Sigmoid colon (tissue), 7 donors: ENCODE measurements around the gene CYP2E1. TPM values are rescaled to one million over a fixed set of nuclear protein-coding genes. Genes with fewer than 3 reads are reported as not detected.
"Not testable (repeated sequence)": the region's sequence is repeated elsewhere in the genome, so short reads cannot be mapped to it uniquely, and the experiment has no call there.

Experiments
- DNase-seq: peaks from one replicate; pipeline ENCODE4 v3.0.0-alpha.2; 2019
- H3K27ac ChIP-seq, 4 donors: fragments of 200-600 bp; sonication (generic); one replicate each; pipeline ENCODE4 v1.5.1; 2016 to 2019; ENCODE audit warnings: mild to moderate bottlenecking in 1 of 4
- H3K27me3 ChIP-seq, 3 donors: fragments of 200-600 bp; sonication (generic); one replicate each; pipeline ENCODE4 v1.5.1; 2019; ENCODE audit warnings: mild to moderate bottlenecking in 1 of 3
- H3K36me3 ChIP-seq, 4 donors: fragments of 200-600 bp; sonication (generic); one replicate each; pipeline ENCODE4 v1.5.1; 2016 to 2019
- H3K4me1 ChIP-seq, 4 donors: fragments of 200-600 bp; sonication (generic); one replicate each; pipeline ENCODE4 v1.5.1; 2017 to 2019
- H3K4me3 ChIP-seq, 4 donors: fragments of 200-600 bp; sonication (generic); one replicate each; pipeline ENCODE4 v1.5.1; 2017 to 2019; ENCODE audit warnings: mild to moderate bottlenecking in 2 of 4, moderate library complexity in 1 of 4
- H3K9me3 ChIP-seq, 4 donors: fragments of 200-600 bp in 3 of 4; sonication (generic) in 3 of 4; one replicate each; pipeline versions ENCODE4 v1.5.1 to v1.6.1; 2013 to 2019
- WGBS, 2 donors: extraction: QIAGEN DNeasy Blood & Tissue Kit; methylation state at CpG; one replicate each; pipeline ENCODE4 v1.1.7; 2013; 5-methylcytosine and 5-hydroxymethylcytosine counted together
- intact Hi-C: fragments of 100-400 bp; cut with DNase I; formaldehyde crosslinking; loops from one replicate; pipeline ENCODE4 v1.15.1; 2023
- polyA plus RNA-seq, 3 donors: library from polyadenylated mRNA; stranded (reverse); fragments of 200-250 nt; gene quantifications; one replicate each; pipeline ENCODE4 v1.2.3, GENCODE V29; 2013
- total RNA-seq, 4 donors: library from RNA; depleted of rRNA; stranded (reverse); fragments of >200 nt; gene quantifications; one replicate each; pipeline ENCODE4 v1.1.0, GENCODE V29; 2016
- donor health status: healthy with polysubstance abuse.
- donor health status: Bipolar disorder and iron deficiency.
- donor health status: healthy.

The CYP2E1 gene
- total and polyA plus RNA-seq, 7 donors, result 0.66 to 7.2 (median 2.5) TPM; not detected in 2

- intact Hi-C loops, H3K4me3 ChIP-seq, DNase-seq, H3K4me1 ChIP-seq, H3K27ac ChIP-seq, H3K9me3 ChIP-seq, H3K27me3 ChIP-seq, H3K36me3 ChIP-seq: not testable (repeated sequence)
- 79% methylated on average over 1 of the region's 1 CpG for WGBS, 2 donors
Measured at GRCh38 chr10:133573460-133573859, 46.3 kb downstream of the CYP2E1 start.

- H3K4me1 ChIP-seq, intact Hi-C loops, H3K4me3 ChIP-seq, H3K27ac ChIP-seq, DNase-seq, H3K36me3 ChIP-seq, H3K27me3 ChIP-seq: not testable (repeated sequence)
- peaks cover 0 to 16% (median 6%) of the 10 kb centered on the region in 4 donors for H3K9me3 ChIP-seq
- 85 to 91% methylated on average over 9 to 19 of the region's 31 CpGs for WGBS, 2 donors
Measured at GRCh38 chr10:133577037-133577436, 49.9 kb downstream of the CYP2E1 start.

Other genes with a start within 250 kb of the CYP2E1 start
- gene TUBGCP2, start 218.5 kb upstream of the CYP2E1 start, total RNA-seq, result 10 to 100 TPM; 25.8 to 33.5 (median 30.2) TPM
- 10 to 100 TPM; 13.8 to 51.1 (median 26.6) TPM for gene TUBGCP2, start 218.5 kb upstream of the CYP2E1 start, polyA plus RNA-seq
- 10 to 100 TPM; 42.8 to 53.6 (median 45.1) TPM for gene ZNF511, start 218.4 kb upstream of the CYP2E1 start, total RNA-seq
- gene ZNF511, start 218.4 kb upstream of the CYP2E1 start, polyA plus RNA-seq, result 10 to 100 TPM; 34.7 to 55.6 (median 49.9) TPM
- 1 to 10 TPM; 1.3 to 6.8 (median 5.4) TPM for gene CALY, start 190.5 kb upstream of the CYP2E1 start, total RNA-seq
- 1 to 10 TPM in 1 of 3 donors, not detected in 2; 1.4 TPM for gene CALY, start 190.5 kb upstream of the CYP2E1 start, polyA plus RNA-seq
- 1 to 10 TPM in 1 of 4 donors, not detected in 3; 2.9 TPM for gene PRAP1, start 180.0 kb upstream of the CYP2E1 start, total RNA-seq
- gene PRAP1, start 180.0 kb upstream of the CYP2E1 start, polyA plus RNA-seq, result 100 to 1,000 TPM in 1 of 3 donors, 10 to 100 TPM in 2; 73.4 to 102 (median 88.9) TPM
- gene FUOM, start 169.3 kb upstream of the CYP2E1 start, total RNA-seq, result 10 to 100 TPM in 2 of 4 donors, 1 to 10 TPM in 2; 8.0 to 25.7 (median 12.8) TPM
- gene FUOM, start 169.3 kb upstream of the CYP2E1 start, polyA plus RNA-seq, result 10 to 100 TPM; 39.0 to 98.0 (median 48.9) TPM
- 10 to 100 TPM; 58.6 to 87.0 (median 65.6) TPM for gene ECHS1, start 154.0 kb upstream of the CYP2E1 start, total RNA-seq
- 100 to 1,000 TPM; 187 to 360 (median 220) TPM for gene ECHS1, start 154.0 kb upstream of the CYP2E1 start, polyA plus RNA-seq
- gene PAOX, start 148.1 kb upstream of the CYP2E1 start, total RNA-seq, result 10 to 100 TPM in 3 of 4 donors, 1 to 10 TPM in 1; 6.4 to 11.8 (median 11.0) TPM
- 1 to 10 TPM; 5.4 to 8.7 (median 6.5) TPM for gene PAOX, start 148.1 kb upstream of the CYP2E1 start, polyA plus RNA-seq
- 10 to 100 TPM; 14.0 to 28.8 (median 17.0) TPM for gene MTG1, start 133.2 kb upstream of the CYP2E1 start, total RNA-seq
- gene MTG1, start 133.2 kb upstream of the CYP2E1 start, polyA plus RNA-seq, result 10 to 100 TPM; 27.6 to 63.6 (median 30.3) TPM
- gene SPRN, start 102.7 kb upstream of the CYP2E1 start, total RNA-seq, result 1 to 10 TPM in 1 of 4 donors, under 1 TPM in 2, not detected in 1; 0.41 to 1.1 (median 0.71) TPM
- under 1 TPM in 2 of 3 donors, not detected in 1; under 0.01 to 0.28 TPM for gene SPRN, start 102.7 kb upstream of the CYP2E1 start, polyA plus RNA-seq
- gene SCART1, start 73.4 kb upstream of the CYP2E1 start, total RNA-seq, result 1 to 10 TPM; 1.3 to 4.7 (median 3.4) TPM
- under 1 TPM in 1 of 3 donors, not detected in 2; 0.99 TPM for gene SCART1, start 73.4 kb upstream of the CYP2E1 start, polyA plus RNA-seq
- 1 to 10 TPM in 1 of 4 donors, not detected in 3; 6.1 TPM for gene SYCE1, start 38.2 kb downstream of the CYP2E1 start, total RNA-seq
- 1 to 10 TPM in 1 of 3 donors, under 1 TPM in 1, not detected in 1; 0.15 to 1.2 TPM for gene SYCE1, start 38.2 kb downstream of the CYP2E1 start, polyA plus RNA-seq
- not detected for gene FRG2B, start 99.4 kb downstream of the CYP2E1 start, total RNA-seq
- gene FRG2B, start 99.4 kb downstream of the CYP2E1 start, polyA plus RNA-seq, result not detected